Panc1 (cell line): ENCODE data around the gene RAB26. TPM values are rescaled to one million over a fixed set of nuclear protein-coding genes. Genes with fewer than 3 reads are reported as not detected.
A peak's percentile ranks its signal among the peaks of the same experiment; 100 is the strongest.

Source experiments
- ATAC-seq: fragments of 200-7000 bp; cut with Tn5 transposase; 2 replicates; pipeline ENCODE4 v1.9.1; 2020; ENCODE audit warnings: mild to moderate bottlenecking, moderate library complexity
- BruUV-seq: library from RNA; stranded (reverse); fragments of 400-500 nt; replicated peaks from 2 replicates; lab custom pipeline; 2021; lab: Mats Ljungman, UMichigan
- CTCF ChIA-PET: fragments of 300-600 bp; sonication (Branson Sonifier 250); formaldehyde crosslinking; loops from one replicate; lab custom pipeline; 2022; ENCODE audit warnings: antibody characterized with exemption; lab: Charles Lee
- POLR2A ChIA-PET: fragments of 300-600 bp; sonication (Branson Sonifier 250); formaldehyde crosslinking; loops from one replicate; lab custom pipeline; 2022; ENCODE audit warnings: antibody characterized with exemption; lab: Charles Lee
- DNase-seq: peaks from one replicate; pipeline ENCODE4 v3.0.0-alpha.2; 2010; ENCODE audit warnings: low read depth, low spot score
- H3K27ac ChIP-seq: 2 replicates; pipeline ENCODE4 v1.5.1; 2011; ENCODE audit warnings: mild to moderate bottlenecking, low read length, inconsistent platforms
- H3K27me3 ChIP-seq: fragments of 200-500 bp; sonication (Bioruptor generic); 2 replicates; pipeline ENCODE4 v1.6.0; 2014; ENCODE audit warnings: low read length, inconsistent platforms; ENCODE audit not compliant: control insufficient read depth, insufficient read depth
- H3K36me3 ChIP-seq: fragments of 200-500 bp; sonication (Bioruptor generic); 2 replicates; pipeline ENCODE4 v1.5.1; 2014; ENCODE audit warnings: inconsistent platforms, mild to moderate bottlenecking, low read length, moderate library complexity; ENCODE audit not compliant: control insufficient read depth, insufficient read depth
- H3K4me1 ChIP-seq: 2 replicates; pipeline ENCODE4 v1.5.1; 2011; ENCODE audit warnings: inconsistent platforms, mild to moderate bottlenecking, low read length, moderate library complexity; ENCODE audit not compliant: control insufficient read depth, insufficient read depth
- H3K4me3 ChIP-seq, 2 experiments: 2 replicates each; pipeline ENCODE4 v1.5.1; 2011 to 2012; ENCODE audit warnings: low read depth in 2 of 2, low read length in 2 of 2, mild to moderate bottlenecking in 2 of 2, inconsistent platforms in 1 of 2, moderate library complexity in 1 of 2
- H3K9me3 ChIP-seq: fragments of 200-500 bp; sonication (Bioruptor generic); 2 replicates; pipeline ENCODE4 v1.5.1; 2014; ENCODE audit warnings: low read depth, mild to moderate bottlenecking, inconsistent platforms, low read length, moderate library complexity; ENCODE audit not compliant: control insufficient read depth, insufficient read depth
- CTCF ChIP-seq: fragments of 450-650 bp; IDR thresholded peaks from 2 replicates; pipeline ENCODE4 v1.5.1; 2017; ENCODE audit warnings: mild to moderate bottlenecking
- POLR2AphosphoS5 ChIP-seq: IDR thresholded peaks from 2 replicates; pipeline ENCODE4 v1.6.1; 2012; ENCODE audit warnings: mild to moderate bottlenecking, low read depth, low read length, moderate library complexity
- REST ChIP-seq, 2 experiments: IDR thresholded peaks; 2 replicates each; pipeline ENCODE4 v1.6.1; 2011 to 2012; ENCODE audit warnings: low read depth in 2 of 2, control low read depth in 1 of 2, low read length in 1 of 2, mild to moderate bottlenecking in 1 of 2, moderate library complexity in 1 of 2; ENCODE audit not compliant: insufficient read depth in 1 of 2
- SIN3A ChIP-seq: IDR thresholded peaks from 2 replicates; pipeline ENCODE4 v1.6.1; 2012; ENCODE audit warnings: low read depth, mild to moderate bottlenecking, low read length, moderate library complexity, borderline replicate concordance; ENCODE audit not compliant: insufficient read depth
- TCF7L2 ChIP-seq: IDR thresholded peaks from 2 replicates; pipeline ENCODE4 v1.6.1; 2011; ENCODE audit warnings: mild to moderate bottlenecking, low read depth, low read length, inconsistent platforms
- in situ Hi-C: cut with HindIII; loops from 2 replicates; pipeline ENCODE4 v1.10.0; 2016; ENCODE audit warnings: low sequenced_read_pairs, low pct_unique_long_range_greater_than_20kb
- intact Hi-C: fragments of 100-400 bp; cut with micrococcal nuclease; formaldehyde crosslinking; loops from one replicate; pipeline ENCODE4 v1.10.0; 2022; ENCODE audit not compliant: unreplicated experiment
- total RNA-seq: library from RNA; stranded (reverse); gene quantifications from one replicate; pipeline ENCODE4 v1.2.1, GENCODE V29; 2021; ENCODE audit not compliant: unreplicated experiment

RAB26 gene
- total RNA-seq, 1 experiment from 2014 or later = 92.2 TPM

- in situ Hi-C loops = no loop called here
Measured at GRCh38 chr16:2170587-2171435, 22.4 kb downstream of the RAB26 start.

More at GRCh38 chr16:2170587-2171435, 22.4 kb downstream of the RAB26 start:
- ChIA-PET CTCF (no interaction called here), POLR2A (no interaction called here)
- Histone ChIP-seq H3K4me1 (no peaks in the 10 kb centered on the region), H3K4me3 (no peak overlapping the region), H3K27me3 (no peaks in the 10 kb centered on the region), H3K27ac (no peak overlapping the region), H3K9me3 (no peaks in the 10 kb centered on the region), H3K36me3 (peaks cover 4% of the 10 kb centered on the region; the same call in 1 of the 2 replicates)
- DNase-seq = no peak
- TF ChIP-seq TCF7L2 = no peak
- no peak for TF ChIP-seq REST (IDR thresholded peaks at IDR 0.05; ENCODE audit: insufficient read depth in 1 of 2, low read depth in 2 of 2, low read length in 1 of 2)
- no peak for TF ChIP-seq CTCF
- TF ChIP-seq SIN3A = no peak
- no peak for TF ChIP-seq POLR2AphosphoS5
- intact Hi-C loops = no loop called here
- BruUV-seq = no TSS peak
- peak; percentile 13; the same call in 1 of the 2 replicates for ATAC-seq
